H1 (cell line): ENCODE measurements around the gene GSK3B. TPM values are rescaled to one million over a fixed set of nuclear protein-coding genes. Genes with fewer than 3 reads are reported as not detected.

Source experiments
- CBX5 ChIP-seq: fragments of 300-800, 300-1000 bp; sonication (generic); IDR thresholded peaks from 2 replicates; pipeline ENCODE4 v1.7.1; 2016; ENCODE audit warnings: antibody characterized with exemption, low read length, low read depth
- CTCF ChIP-seq, 3 experiments: IDR thresholded peaks; 1 replicate in 2 of 3; 2 replicates in 1 of 3; pipeline versions ENCODE4 v1.5.1 to v1.6.1; 2011; ENCODE audit warnings: low read length in 3 of 3, mild to moderate bottlenecking in 3 of 3, inconsistent platforms in 2 of 3, low read depth in 1 of 3, moderate library complexity in 1 of 3; ENCODE audit not compliant: insufficient read depth in 1 of 3; ENCODE audit errors: control extremely low read depth in 1 of 3
- EP300 ChIP-seq, 2 experiments: IDR thresholded peaks; 1 replicate in 1 of 2; 2 replicates in 1 of 2; pipeline ENCODE4 v1.6.1; 2011 to 2012; ENCODE audit warnings: low read depth in 2 of 2, low read length in 2 of 2, mild to moderate bottlenecking in 2 of 2, borderline replicate concordance in 1 of 2, inconsistent platforms in 1 of 2, moderate library complexity in 1 of 2
- EZH2 ChIP-seq: fragments of 200-600 bp; sonication (generic); IDR thresholded peaks from 2 replicates; pipeline ENCODE4 v1.7.1; 2012; ENCODE audit warnings: low read depth, mild to moderate bottlenecking, moderate library complexity, low read length, inconsistent platforms; ENCODE audit not compliant: severe bottlenecking
- FOSL1 ChIP-seq: IDR thresholded peaks from 2 replicates; pipeline ENCODE4 v1.6.1; 2011; ENCODE audit warnings: mild to moderate bottlenecking, low read depth, low read length, moderate library complexity; ENCODE audit not compliant: insufficient read depth
- HDAC2 ChIP-seq, 2 experiments: fragments of 300-600 bp in 1 of 2; sonication (generic) in 1 of 2; IDR thresholded peaks; 2 replicates each; pipeline ENCODE4 v1.6.1; 2011 to 2012; ENCODE audit warnings: low read depth in 2 of 2, low read length in 2 of 2, mild to moderate bottlenecking in 2 of 2, moderate library complexity in 2 of 2, borderline replicate concordance in 1 of 2, inconsistent platforms in 1 of 2
- JUN ChIP-seq: IDR thresholded peaks from 2 replicates; pipeline ENCODE4 v1.6.1; 2011; ENCODE audit warnings: low read depth, mild to moderate bottlenecking, improper control_type of control experiment, low read length
- KDM1A ChIP-seq: fragments of 200-600, 300-600 bp; sonication (generic); IDR thresholded peaks from 2 replicates; pipeline ENCODE4 v1.7.1; 2016; ENCODE audit warnings: mild to moderate bottlenecking, low read length, borderline replicate concordance
- KDM5A ChIP-seq: fragments of 200-600 bp; IDR thresholded peaks from 2 replicates; pipeline ENCODE4 v1.7.1; 2012; ENCODE audit warnings: mild to moderate bottlenecking, low read length, inconsistent platforms, mixed read lengths
- NRF1 ChIP-seq: IDR thresholded peaks from 2 replicates; pipeline ENCODE4 v1.6.1; 2011; ENCODE audit warnings: mild to moderate bottlenecking, low read depth, low read length, improper control_type of control experiment
- RBBP5 ChIP-seq: IDR thresholded peaks from 2 replicates; pipeline ENCODE4 v1.7.1; 2012; ENCODE audit warnings: low read depth, mild to moderate bottlenecking, inconsistent platforms, low read length, moderate library complexity, borderline replicate concordance
- RFX5 ChIP-seq: IDR thresholded peaks from 2 replicates; pipeline ENCODE4 v1.6.1; 2011; ENCODE audit warnings: low read depth, low read length, improper control_type of control experiment, borderline replicate concordance
- RXRA ChIP-seq: IDR thresholded peaks from 2 replicates; pipeline ENCODE4 v1.6.1; 2011; ENCODE audit warnings: low read depth, mild to moderate bottlenecking, low read length, moderate library complexity; ENCODE audit not compliant: insufficient read depth
- TAF7 ChIP-seq: optimal IDR thresholded peaks from 2 replicates; pipeline ENCODE3; 2011; ENCODE audit warnings: low read depth, mild to moderate bottlenecking, inconsistent platforms, low read length, moderate library complexity, borderline replicate concordance
- YY1 ChIP-seq: IDR thresholded peaks from 2 replicates; pipeline ENCODE4 v1.6.1; 2011; ENCODE audit warnings: low read depth, mild to moderate bottlenecking, low read length
- polyA plus RNA-seq, 7 experiments: library from polyadenylated mRNA; depleted of rRNA in 3 of 7; stranded (reverse) in 5 of 7; unstranded in 2 of 7; fragments of >200 nt in 5 of 7; fragments of 200-250 nt in 2 of 7; gene quantifications; 1 replicate in 5 of 7; 2 replicates in 1 of 7; 4 replicates in 1 of 7; pipeline versions ENCODE4 v1.2.1 to v1.2.3, GENCODE V29; 2011 to 2013; ENCODE audit warnings: missing spikeins in 2 of 7, mixed read lengths in 2 of 7
- total RNA-seq: library from RNA; stranded (reverse); fragmentation: NEBNext Ultra II Directional; extraction: Animal tissue kit (Norgen Biotek cat#: 25700); gene quantifications from 2 replicates; pipeline ENCODE4 v1.2.1, GENCODE V29; 2021

GSK3B gene
- total and polyA plus RNA-seq, 2 of the 8 experiments (the other 6 are each of a cell fraction or from before 2014, with no cell fraction given): 24.2 to 50.7 TPM

GRCh38 chr3:120093119-120093910, 932 bp downstream of the GSK3B start (continued):
- no peak for TF ChIP-seq HDAC2 (IDR thresholded peaks at IDR 0.05; ENCODE audit: borderline replicate concordance in 1 of 2, low read depth in 2 of 2, low read length in 2 of 2)
- no peak for TF ChIP-seq RFX5
- no peak for TF ChIP-seq NRF1
- TF ChIP-seq KDM1A: 0 out of 2 replicates have a peak, but pooled peaks have one; percentile 92
- no peak for TF ChIP-seq FOSL1
- TF ChIP-seq KDM5A: no peak
- no peak for TF ChIP-seq CBX5
- TF ChIP-seq EP300 (IDR thresholded peaks at IDR 0.05; ENCODE audit: borderline replicate concordance in 1 of 2, low read depth in 2 of 2, low read length in 2 of 2): no peak
- no peak for TF ChIP-seq EZH2
- no peak for TF ChIP-seq YY1
- no peak for TF ChIP-seq RXRA
- peak; percentile 13 for TF ChIP-seq TAF7
- no peak for TF ChIP-seq CTCF (IDR thresholded peaks at IDR 0.05; ENCODE audit: control extremely low read depth in 1 of 3, insufficient read depth in 1 of 3, low read depth in 1 of 3, low read length in 3 of 3)
- no peak for TF ChIP-seq JUN
- TF ChIP-seq RBBP5: no peak
